BLaER1 treated with 17β-estradiol and CSF1 and Interleukin-3, amounts not matched to agents 10 nM and 100 nM (cell line): ENCODE results near the gene LSM2.

Source experiments
- H3K27ac ChIP-seq, 11 experiments: shearing (Covaris generic); formaldehyde crosslinking; 2 replicates each; pipeline ENCODE4 v1.8.1; 2022
- H3K27me3 ChIP-seq, 11 experiments: shearing (Covaris generic); formaldehyde crosslinking; 2 replicates each; pipeline ENCODE4 v1.8.1; 2022
- H3K36me3 ChIP-seq, 11 experiments: shearing (Covaris generic); formaldehyde crosslinking; 2 replicates each; pipeline ENCODE4 v1.8.1; 2022
- H3K4me1 ChIP-seq, 10 experiments: shearing (Covaris generic); formaldehyde crosslinking; 2 replicates each; pipeline ENCODE4 v1.8.1; 2022
- H3K4me2 ChIP-seq, 11 experiments: shearing (Covaris generic); formaldehyde crosslinking; 2 replicates each; pipeline ENCODE4 v1.8.1; 2022
- H3K4me3 ChIP-seq, 10 experiments: shearing (Covaris generic); formaldehyde crosslinking; 2 replicates each; pipeline ENCODE4 v1.8.1; 2022
- H3K9ac ChIP-seq, 11 experiments: shearing (Covaris generic); formaldehyde crosslinking; 2 replicates each; pipeline ENCODE4 v1.8.1; 2022
- H3K9me3 ChIP-seq, 11 experiments: shearing (Covaris generic); formaldehyde crosslinking; replicated peaks in 1 of 11; 2 replicates each; pipeline ENCODE4 v1.8.1; 2022
- H4K20me1 ChIP-seq, 11 experiments: shearing (Covaris generic); formaldehyde crosslinking; 2 replicates each; pipeline ENCODE4 v1.8.1; 2022
- Cebpa-rat ChIP-seq, 11 experiments: shearing (Covaris generic); IDR thresholded peaks; 2 replicates each; pipeline ENCODE4 v1.8.1; 2022

Gene LSM2

DNA sequence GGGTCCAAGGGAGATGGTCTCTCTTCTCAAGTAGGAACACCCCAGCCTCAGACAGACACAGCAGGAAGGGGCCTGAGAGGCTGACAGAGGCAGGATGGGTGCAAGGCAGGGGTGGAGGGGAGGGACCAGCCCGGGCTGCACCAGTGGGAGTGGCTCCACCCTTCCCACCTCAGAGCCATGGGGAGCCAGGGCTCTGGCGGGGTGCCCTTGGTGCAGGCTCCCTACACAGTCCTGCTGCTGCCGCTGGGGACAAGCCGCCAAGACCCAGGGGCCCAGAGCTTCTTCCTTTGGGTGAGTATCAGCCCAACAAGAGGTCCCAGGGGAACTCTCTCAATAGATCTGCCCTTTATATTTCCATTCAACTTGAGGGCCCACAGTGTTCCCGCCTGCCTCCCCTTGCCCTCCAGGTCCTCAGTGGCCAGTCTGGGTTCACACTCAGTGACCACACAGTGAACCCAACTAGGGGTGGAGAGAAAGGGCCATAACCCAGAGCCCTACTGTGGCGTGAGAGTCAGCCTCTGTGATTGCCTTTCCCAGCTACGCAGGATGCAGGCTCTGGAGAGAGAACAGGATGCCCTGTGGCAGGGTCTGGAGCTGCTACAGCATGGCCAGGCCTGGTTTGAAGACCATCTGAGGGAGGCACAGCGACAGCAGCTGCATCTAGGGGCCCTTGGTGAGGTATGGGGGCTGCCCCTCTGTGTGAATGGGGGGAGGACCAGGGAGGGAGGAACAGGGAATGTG lies 43.7 kb downstream of the LSM2 start:
- H3K9ac ChIP-seq: peak overlapping the region in 4 of 11 experiments; percentile 0 to 50 (median 20); a peak in 4 of 22 replicates
- H3K27me3 ChIP-seq: no peaks in the 10 kb centered on the region
- TF ChIP-seq Cebpa-rat (IDR thresholded peaks at IDR 0.05): no peak
- peaks cover 11 to 30% (median 26%) of the 10 kb centered on the region in 10 experiments for H3K4me1 ChIP-seq
- H4K20me1 ChIP-seq: no peaks in the 10 kb centered on the region
- no peaks in the 10 kb centered on the region for H3K9me3 ChIP-seq
- no peak overlapping the region for H3K4me3 ChIP-seq
- H3K27ac ChIP-seq: peak overlapping the region in 4 of 11 experiments; percentile 13 to 42 (median 22); a peak in 4 of 22 replicates
- peak overlapping the region in 10 of 11 experiments; percentile 7 to 62 (median 27); a peak in 13 of 22 replicates for H3K4me2 ChIP-seq
- peaks cover 7 to 77% (median 61%) of the 10 kb centered on the region in 11 experiments; a peak in 20 of 22 replicates for H3K36me3 ChIP-seq

DNA sequence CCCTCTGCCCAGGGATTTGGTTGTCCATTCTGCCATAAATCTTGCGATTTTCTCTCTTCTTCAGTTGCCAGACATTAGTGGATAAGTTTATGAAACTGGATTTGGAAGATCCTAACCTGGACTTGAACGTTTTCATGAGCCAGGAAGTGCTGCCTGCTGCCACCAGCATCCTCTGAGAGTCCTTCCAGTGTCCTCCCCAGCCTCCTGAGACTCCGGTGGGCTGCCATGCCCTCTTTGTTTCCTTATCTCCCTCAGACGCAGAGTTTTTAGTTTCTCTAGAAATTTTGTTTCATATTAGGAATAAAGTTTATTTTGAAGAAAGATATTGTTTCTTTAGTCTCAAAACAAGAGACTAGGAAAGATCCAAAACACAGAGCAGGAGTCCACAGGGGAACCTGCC lies 44.4 kb downstream of the LSM2 start, which contains the start of gene SAPCD1:
Gene SAPCD1, plus strand, starts transcription at position 301 of the 400 bp plus-strand sequence. CDS start 399 bp downstream, outside the sequence.
- Histone ChIP-seq H4K20me1 (no peaks in the 10 kb centered on the region), H3K4me2 (peak within 1 kb of the TSS in 10 of 11 experiments; percentile 7 to 62 (median 27); a peak in 14 of 22 replicates), H3K27ac (peak within 1 kb of the TSS in 4 of 11 experiments; percentile 13 to 42 (median 22); a peak in 4 of 22 replicates), H3K4me3 (no peak within 1 kb of the TSS), H3K4me1 (peaks cover 4 to 30% (median 24%) of the 10 kb centered on the region in 10 experiments), H3K27me3 (no peaks in the 10 kb centered on the region), H3K9ac (peak within 1 kb of the TSS in 4 of 11 experiments; percentile 0 to 50 (median 20); a peak in 4 of 22 replicates), H3K36me3 (peaks cover 7 to 81% (median 66%) of the 10 kb centered on the region in 11 experiments; a peak in 20 of 22 replicates), H3K9me3 (no peaks in the 10 kb centered on the region)
- no peak for TF ChIP-seq Cebpa-rat (IDR thresholded peaks at IDR 0.05)

DNA sequence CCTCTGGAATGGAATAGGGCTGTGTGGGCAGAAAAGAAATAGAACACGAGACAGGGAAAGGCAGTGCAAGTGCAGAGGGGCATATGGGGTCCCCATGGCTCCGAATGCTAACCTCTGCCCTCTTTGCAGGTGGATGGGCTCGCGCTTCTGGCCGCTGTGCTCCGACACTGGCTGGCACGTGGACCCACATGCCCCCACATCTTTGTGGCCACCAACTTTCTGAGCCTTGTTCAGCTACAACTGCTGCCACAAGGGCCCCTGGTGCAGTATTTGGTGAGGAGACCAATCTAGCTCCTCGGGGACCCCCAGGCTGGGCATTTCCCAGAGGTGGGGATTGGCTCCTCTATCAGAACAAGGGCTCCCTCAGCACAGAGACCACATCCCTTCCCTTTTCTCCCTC lies 45.4 kb downstream of the LSM2 start:
- H3K36me3 ChIP-seq: peaks cover 7 to 81% (median 66%) of the 10 kb centered on the region in 11 experiments; a peak in 20 of 22 replicates
- H4K20me1 ChIP-seq: no peaks in the 10 kb centered on the region
- no peaks in the 10 kb centered on the region for H3K9me3 ChIP-seq
- H3K27ac ChIP-seq: no peak overlapping the region; a peak in 1 of 22 replicates
- no peak overlapping the region for H3K9ac ChIP-seq
- H3K4me1 ChIP-seq: peaks cover 0 to 30% (median 22%) of the 10 kb centered on the region in 10 experiments; a peak in 17 of 20 replicates
- H3K4me3 ChIP-seq: no peak overlapping the region
- peak overlapping the region in 4 of 11 experiments; percentile 3 to 17 (median 8); a peak in 5 of 22 replicates for H3K4me2 ChIP-seq
- no peak for TF ChIP-seq Cebpa-rat (IDR thresholded peaks at IDR 0.05)
- no peaks in the 10 kb centered on the region for H3K27me3 ChIP-seq

DNA sequence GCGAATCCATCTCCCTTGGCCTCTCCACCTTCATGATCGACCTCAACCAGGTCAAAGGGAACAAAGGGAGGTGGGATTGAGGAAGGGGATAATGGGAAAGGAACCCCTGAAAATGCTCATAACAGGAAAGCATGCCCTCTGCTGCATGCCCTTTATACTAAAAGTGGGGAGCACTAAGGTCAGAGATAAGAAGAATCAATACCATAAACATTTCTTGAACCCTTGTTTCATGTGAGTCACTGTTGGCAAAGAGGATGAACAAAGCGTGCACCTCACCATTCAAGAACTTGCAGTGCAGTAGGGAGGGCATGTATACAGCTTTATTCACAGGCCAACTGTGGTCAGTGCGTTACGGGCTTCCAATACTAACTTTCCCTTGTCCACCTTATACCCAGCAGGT lies 46.0 kb downstream of the LSM2 start:
- Histone ChIP-seq H4K20me1 (no peaks in the 10 kb centered on the region), H3K27ac (no peak overlapping the region), H3K27me3 (no peaks in the 10 kb centered on the region), H3K9ac (no peak overlapping the region), H3K36me3 (peaks cover 7 to 79% (median 66%) of the 10 kb centered on the region in 11 experiments; a peak in 20 of 22 replicates), H3K9me3 (no peaks in the 10 kb centered on the region), H3K4me3 (no peak overlapping the region), H3K4me2 (no peak overlapping the region), H3K4me1 (peaks cover 0 to 30% (median 22%) of the 10 kb centered on the region in 10 experiments; a peak in 17 of 20 replicates)
- no peak for TF ChIP-seq Cebpa-rat (IDR thresholded peaks at IDR 0.05)

DNA sequence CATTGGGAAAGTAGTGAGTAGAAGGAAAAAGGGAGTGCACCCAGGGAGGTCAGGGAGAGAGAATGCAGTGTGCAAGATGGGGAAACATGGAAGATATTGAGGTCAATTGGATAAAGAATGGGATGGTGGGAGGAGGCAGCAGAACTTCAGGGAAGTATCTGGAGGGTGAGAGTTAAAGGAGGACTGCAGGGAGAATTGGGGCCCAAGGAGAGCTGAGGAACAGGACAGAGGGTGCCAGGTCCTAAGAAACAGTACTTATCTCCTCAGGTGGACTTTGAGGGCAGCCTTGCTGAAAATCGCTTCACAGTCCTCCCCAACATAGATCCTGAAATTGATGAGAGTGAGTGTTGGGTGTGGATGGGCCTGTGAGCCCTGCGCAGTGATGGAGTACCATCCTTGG lies 48.5 kb downstream of the LSM2 start:
- H3K4me3 ChIP-seq: no peak overlapping the region
- H3K27me3 ChIP-seq: no peaks in the 10 kb centered on the region
- TF ChIP-seq Cebpa-rat (IDR thresholded peaks at IDR 0.05): no peak
- H3K9me3 ChIP-seq: no peaks in the 10 kb centered on the region
- H3K4me1 ChIP-seq: peaks cover 0 to 23% (median 20%) of the 10 kb centered on the region in 10 experiments; a peak in 17 of 20 replicates
- peaks cover 7 to 61% (median 54%) of the 10 kb centered on the region in 11 experiments; a peak in 20 of 22 replicates for H3K36me3 ChIP-seq
- no peak overlapping the region for H3K4me2 ChIP-seq
- H4K20me1 ChIP-seq: no peaks in the 10 kb centered on the region
- no peak overlapping the region for H3K9ac ChIP-seq
- H3K27ac ChIP-seq: no peak overlapping the region

DNA sequence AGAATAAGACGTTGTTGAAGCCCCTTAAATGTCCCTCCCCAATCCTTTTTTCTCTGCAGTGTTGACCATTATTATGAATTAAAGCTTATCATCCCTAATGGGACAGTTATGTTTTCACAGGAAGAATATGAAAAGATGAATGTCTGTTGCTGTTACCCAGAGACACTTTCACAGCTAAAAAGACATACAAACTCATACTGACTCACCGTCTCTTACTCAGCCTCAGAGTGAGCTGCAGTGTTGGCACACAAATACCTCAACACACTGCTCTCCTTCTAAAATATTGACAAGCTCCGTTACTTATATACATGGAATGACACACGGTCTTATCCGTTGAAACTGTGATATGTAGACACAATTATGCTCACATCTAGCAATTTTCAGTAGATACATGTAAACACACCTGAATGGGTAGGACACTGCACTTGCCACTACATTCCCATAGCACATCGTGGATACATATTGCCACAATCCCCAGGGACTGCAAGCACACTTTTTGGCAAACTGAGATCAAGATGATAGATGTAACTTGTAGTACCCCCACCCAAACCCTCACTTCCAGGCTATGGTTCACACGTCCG lies 53.9 kb downstream of the LSM2 start:
- no peak overlapping the region for H3K4me2 ChIP-seq
- no peak for TF ChIP-seq Cebpa-rat (IDR thresholded peaks at IDR 0.05)
- H3K36me3 ChIP-seq: peaks cover 0 to 43% (median 25%) of the 10 kb centered on the region in 11 experiments; a peak in 18 of 22 replicates
- no peak overlapping the region for H3K9ac ChIP-seq
- H3K4me1 ChIP-seq: no peaks in the 10 kb centered on the region
- no peaks in the 10 kb centered on the region for H3K9me3 ChIP-seq
- H4K20me1 ChIP-seq: no peaks in the 10 kb centered on the region
- no peaks in the 10 kb centered on the region for H3K27me3 ChIP-seq
- H3K4me3 ChIP-seq: no peak overlapping the region
- no peak overlapping the region for H3K27ac ChIP-seq

DNA sequence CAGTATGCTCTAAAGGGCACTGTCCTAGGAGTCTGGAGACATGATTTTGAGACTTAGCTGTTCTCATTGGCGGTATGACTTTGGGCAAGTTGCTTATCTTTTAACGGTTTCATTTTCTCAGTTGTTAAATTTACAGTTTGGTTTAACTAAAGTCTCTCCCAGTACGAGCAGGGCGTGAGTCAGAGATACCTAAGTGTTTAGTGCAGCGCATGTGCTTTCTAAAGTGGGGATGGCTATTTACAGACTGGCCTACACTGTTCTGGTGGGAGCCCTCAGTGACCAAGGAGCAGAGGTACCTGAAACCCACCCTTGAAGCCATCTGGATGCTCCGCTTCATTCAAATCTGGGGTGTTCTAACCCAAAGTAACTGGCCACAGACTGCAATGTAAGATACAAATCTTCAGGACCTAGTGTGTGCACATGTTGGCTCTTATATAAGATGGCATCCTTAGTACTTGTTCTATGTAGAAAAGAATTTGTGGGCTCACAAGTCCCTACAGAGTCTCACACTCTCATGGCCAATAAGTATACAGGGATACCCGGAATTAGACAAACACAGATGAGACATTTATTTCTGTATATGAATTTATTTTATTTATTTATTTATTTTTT lies 56.2 kb downstream of the LSM2 start:
- H3K27ac ChIP-seq: no peak overlapping the region

DNA sequence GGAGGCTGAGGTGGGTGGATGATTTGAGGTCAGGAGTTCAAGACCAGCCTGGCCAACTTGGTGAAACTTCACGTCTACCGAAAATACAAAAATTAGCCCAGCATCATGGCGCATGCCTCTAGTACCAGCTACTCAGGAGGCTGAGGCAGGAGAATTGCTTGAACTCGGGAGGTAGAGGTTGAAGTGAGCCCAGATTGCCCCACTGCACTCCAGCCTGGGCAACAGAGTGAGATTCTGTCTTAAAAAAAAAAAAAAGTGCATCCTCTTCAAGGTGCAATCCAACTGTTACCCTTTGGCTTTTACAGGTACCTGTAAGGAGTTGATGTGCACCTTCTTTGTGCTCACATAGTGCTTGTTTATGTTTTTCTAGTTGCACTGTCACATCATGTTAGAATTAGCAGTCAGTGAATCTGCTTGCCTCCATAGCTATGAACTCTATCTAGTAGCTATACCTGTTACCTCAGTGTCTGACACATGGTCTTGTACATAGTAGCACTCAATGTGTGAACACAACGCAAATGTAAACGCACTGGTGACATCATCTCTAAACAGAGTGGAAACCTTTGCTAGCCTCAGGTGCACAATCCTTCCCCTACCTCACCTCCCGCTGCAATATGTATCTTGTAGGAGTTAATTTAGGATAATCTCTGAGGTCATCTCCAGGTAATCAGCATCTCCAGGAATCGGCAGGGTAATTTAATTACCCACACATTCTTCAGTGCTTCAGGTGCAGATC lies 57.3 kb downstream of the LSM2 start:
- Histone ChIP-seq H3K4me3 (no peak overlapping the region), H3K36me3 (peaks cover 8 to 66% (median 37%) of the 10 kb centered on the region in 11 experiments; a peak in 18 of 22 replicates), H3K4me1 (peaks cover 4 to 13% (median 9%) of the 10 kb centered on the region in 10 experiments), H3K27me3 (no peaks in the 10 kb centered on the region), H3K27ac (no peak overlapping the region), H3K9ac (no peak overlapping the region), H4K20me1 (no peaks in the 10 kb centered on the region), H3K9me3 (no peaks in the 10 kb centered on the region), H3K4me2 (no peak overlapping the region)
- no peak for TF ChIP-seq Cebpa-rat (IDR thresholded peaks at IDR 0.05)

More for the DNA sequence above, 56.2 kb downstream of the LSM2 start:
- no peak overlapping the region for H3K9ac ChIP-seq
- no peaks in the 10 kb centered on the region for H4K20me1 ChIP-seq
- H3K4me1 ChIP-seq: peaks cover 0 to 3% (median 0%) of the 10 kb centered on the region in 10 experiments; a peak in 1 of 20 replicates
- H3K4me2 ChIP-seq: no peak overlapping the region
- H3K36me3 ChIP-seq: peaks cover 8 to 64% (median 37%) of the 10 kb centered on the region in 11 experiments; a peak in 18 of 22 replicates
- H3K27me3 ChIP-seq: no peaks in the 10 kb centered on the region
- TF ChIP-seq Cebpa-rat (IDR thresholded peaks at IDR 0.05): no peak
- no peak overlapping the region for H3K4me3 ChIP-seq
- no peaks in the 10 kb centered on the region for H3K9me3 ChIP-seq
